HG02678 (cell line): Measurements from ENCODE around the gene EXD2.
"Not testable (repeated sequence)": the region's sequence is repeated elsewhere in the genome, so short reads cannot be mapped to it uniquely, and the experiment has no call there.

Source experiments
- ATAC-seq: cut with Tn5 transposase; IDR thresholded peaks from one replicate; pipeline ENCODE4 v1.9.1; 2021; ENCODE audit warnings: mild to moderate bottlenecking, moderate library complexity; ENCODE audit not compliant: unreplicated experiment

Gene EXD2

GRCh38 chr14:69274321-69274720, 83.0 kb downstream of the EXD2 start:
- ATAC-seq, result no peak

GRCh38 chr14:69275331-69275730, 84.0 kb downstream of the EXD2 start:
- no peak for ATAC-seq

GRCh38 chr14:69277356-69277755, 86.1 kb downstream of the EXD2 start:
- not testable (repeated sequence) for ATAC-seq

GRCh38 chr14:69280746-69281291, 89.5 kb downstream of the EXD2 start:
- ATAC-seq, result no peak

- ATAC-seq, result no peak
Observed at GRCh38 chr14:69281450-69282169, 90.3 kb downstream of the EXD2 start.

- ATAC-seq, result no peak
Observed at GRCh38 chr14:69282448-69282847, 91.2 kb downstream of the EXD2 start.

GRCh38 chr14:69284170-69284569, 92.9 kb downstream of the EXD2 start:
- no peak for ATAC-seq

GRCh38 chr14:69285661-69286255, 94.5 kb downstream of the EXD2 start:
- ATAC-seq, result no peak

- ATAC-seq, result no peak
Observed at GRCh38 chr14:69287098-69288010, 96.1 kb downstream of the EXD2 start.

- no peak for ATAC-seq
Observed at GRCh38 chr14:69288011-69288771, 96.9 kb downstream of the EXD2 start.

GRCh38 chr14:69288956-69289705, 97.8 kb downstream of the EXD2 start:
- ATAC-seq, result no peak

- no peak for ATAC-seq
Observed at GRCh38 chr14:69289811-69290520, 98.7 kb downstream of the EXD2 start.

GRCh38 chr14:69290881-69291280, 99.6 kb downstream of the EXD2 start:
- not testable (repeated sequence) for ATAC-seq

- no peak for ATAC-seq
Observed at GRCh38 chr14:69291396-69291795, 100.1 kb downstream of the EXD2 start.

- no peak for ATAC-seq
Observed at GRCh38 chr14:69291891-69292561, 100.7 kb downstream of the EXD2 start.
